Measurements from ENCODE around the gene MED12L.

DNA sequence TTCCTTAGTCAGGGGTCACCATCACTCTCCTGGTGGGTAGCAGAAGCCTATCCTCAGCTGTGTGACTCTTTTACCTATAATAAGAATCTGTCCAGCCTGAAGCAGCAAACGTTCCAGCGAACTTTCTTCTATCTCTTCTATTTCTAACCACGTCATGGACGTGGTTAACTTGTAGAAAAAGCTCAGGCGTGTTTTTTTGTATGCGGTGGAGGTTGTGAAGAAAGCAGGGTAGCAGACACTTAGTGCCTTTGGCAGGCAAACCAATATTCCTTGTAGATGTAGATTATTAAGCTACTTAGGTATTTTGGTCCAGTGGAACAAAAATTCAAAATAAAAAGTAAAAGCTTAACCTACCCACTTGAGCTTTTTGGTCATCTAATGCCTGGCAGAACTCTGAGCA, 149.4 kb downstream of the MED12L start:
- TF ChIP-seq, protein P1, sequence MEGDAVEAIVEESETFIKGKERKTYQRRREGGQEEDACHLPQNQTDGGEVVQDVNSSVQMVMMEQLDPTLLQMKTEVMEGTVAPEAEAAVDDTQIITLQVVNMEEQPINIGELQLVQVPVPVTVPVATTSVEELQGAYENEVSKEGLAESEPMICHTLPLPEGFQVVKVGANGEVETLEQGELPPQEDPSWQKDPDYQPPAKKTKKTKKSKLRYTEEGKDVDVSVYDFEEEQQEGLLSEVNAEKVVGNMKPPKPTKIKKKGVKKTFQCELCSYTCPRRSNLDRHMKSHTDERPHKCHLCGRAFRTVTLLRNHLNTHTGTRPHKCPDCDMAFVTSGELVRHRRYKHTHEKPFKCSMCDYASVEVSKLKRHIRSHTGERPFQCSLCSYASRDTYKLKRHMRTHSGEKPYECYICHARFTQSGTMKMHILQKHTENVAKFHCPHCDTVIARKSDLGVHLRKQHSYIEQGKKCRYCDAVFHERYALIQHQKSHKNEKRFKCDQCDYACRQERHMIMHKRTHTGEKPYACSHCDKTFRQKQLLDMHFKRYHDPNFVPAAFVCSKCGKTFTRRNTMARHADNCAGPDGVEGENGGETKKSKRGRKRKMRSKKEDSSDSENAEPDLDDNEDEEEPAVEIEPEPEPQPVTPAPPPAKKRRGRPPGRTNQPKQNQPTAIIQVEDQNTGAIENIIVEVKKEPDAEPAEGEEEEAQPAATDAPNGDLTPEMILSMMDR (conservative IDR thresholded peaks at IDR 0.05 in 1 of 2, IDR thresholded peaks at IDR 0.05 in 1 of 2; ENCODE audit: low read depth in 1 of 2, low read length in 2 of 2): no peak
- TF ChIP-seq EZH2 (IDR thresholded peaks at IDR 0.05; ENCODE audit: low read length, missing control alignments): no peak

Measured in fibroblast of lung (primary cell).